Muscle layer of colon (tissue), 2 donors: ENCODE results near the gene SOCS6.

Experiments
- H3K27ac ChIP-seq: one replicate; pipeline ENCODE4 v1.7.0; 2013; ENCODE audit warnings: low read depth, mild to moderate bottlenecking, low read length, moderate library complexity
- H3K27me3 ChIP-seq, 2 donors: one replicate each; pipeline ENCODE4 v1.7.0; 2013; ENCODE audit warnings: low read length in 2 of 2, mild to moderate bottlenecking in 2 of 2; ENCODE audit not compliant: insufficient read depth in 2 of 2, control insufficient read depth in 1 of 2
- H3K36me3 ChIP-seq: one replicate; pipeline ENCODE4 v1.7.0; 2013; ENCODE audit warnings: mild to moderate bottlenecking, low read length; ENCODE audit not compliant: insufficient read depth
- H3K4me1 ChIP-seq: one replicate; pipeline ENCODE4 v1.7.0; 2013; ENCODE audit warnings: mild to moderate bottlenecking, low read length; ENCODE audit not compliant: insufficient read depth
- H3K4me3 ChIP-seq, 2 donors: one replicate each; pipeline ENCODE4 v1.7.0; 2013; ENCODE audit warnings: low read length in 2 of 2, low read depth in 1 of 2, mild to moderate bottlenecking in 1 of 2, moderate library complexity in 1 of 2
- H3K9ac ChIP-seq: one replicate; pipeline ENCODE4 v1.7.0; 2013; ENCODE audit warnings: low read length
- H3K9me3 ChIP-seq: one replicate; pipeline ENCODE4 v1.7.0; 2013; ENCODE audit warnings: mild to moderate bottlenecking, low read length
- donor health status: abdominal sarcoma.
- donor health status: Adenocarcinoma of cecum.

SOCS6 gene

GRCh38 chr18:70290482-70291294, 1.8 kb downstream of the SOCS6 start:
- Histone ChIP-seq H3K36me3 (no peaks in the 10 kb centered on the region), H3K4me3 (peak overlapping the region in 1 of 2 donors; percentile 91), H3K9ac (peak overlapping the region; percentile 55), H3K27ac (no peak overlapping the region), H3K9me3 (no peaks in the 10 kb centered on the region), H3K4me1 (peaks cover 52% of the 10 kb centered on the region), H3K27me3 (no peaks in the 10 kb centered on the region)

GRCh38 chr18:70291295-70291574, 2.4 kb downstream of the SOCS6 start:
- Histone ChIP-seq H3K36me3 (no peaks in the 10 kb centered on the region), H3K4me3 (peak overlapping the region in 1 of 2 donors; percentile 91), H3K9me3 (no peaks in the 10 kb centered on the region), H3K27me3 (no peaks in the 10 kb centered on the region), H3K4me1 (peaks cover 57% of the 10 kb centered on the region), H3K9ac (no peak overlapping the region), H3K27ac (no peak overlapping the region)

- peaks cover 65% of the 10 kb centered on the region for H3K4me1 ChIP-seq
- H3K4me3 ChIP-seq, result no peak overlapping the region
These were observed 3.8 kb downstream of the SOCS6 start for GRCh38 chr18:70292628-70293027.

DNA sequence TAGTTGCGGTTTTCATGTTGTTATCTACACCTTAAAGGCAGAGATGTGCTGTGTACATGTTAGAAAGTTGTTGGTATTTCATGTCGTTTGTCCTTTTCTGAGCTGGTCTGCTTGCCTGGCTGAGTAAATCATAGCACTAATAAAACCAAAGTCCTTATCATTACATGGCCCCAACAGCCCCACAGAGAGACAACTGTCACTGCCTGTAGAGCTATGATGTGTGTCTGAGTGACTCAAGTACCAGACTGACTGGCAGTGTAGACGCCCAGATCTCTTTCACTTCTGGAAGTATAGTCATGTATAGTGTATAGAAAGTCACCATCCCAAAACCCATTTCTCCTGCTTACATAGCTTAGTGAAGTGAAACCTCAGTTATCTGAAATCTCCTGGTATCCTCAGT, 4.3 kb downstream of the SOCS6 start:
- Histone ChIP-seq H3K9ac (no peak overlapping the region), H3K4me3 (no peak overlapping the region)

More at GRCh38 chr18:70292628-70293027, 3.8 kb downstream of the SOCS6 start:
- Histone ChIP-seq H3K27ac (no peak overlapping the region), H3K9me3 (no peaks in the 10 kb centered on the region), H3K36me3 (no peaks in the 10 kb centered on the region), H3K9ac (no peak overlapping the region), H3K27me3 (no peaks in the 10 kb centered on the region)

DNA sequence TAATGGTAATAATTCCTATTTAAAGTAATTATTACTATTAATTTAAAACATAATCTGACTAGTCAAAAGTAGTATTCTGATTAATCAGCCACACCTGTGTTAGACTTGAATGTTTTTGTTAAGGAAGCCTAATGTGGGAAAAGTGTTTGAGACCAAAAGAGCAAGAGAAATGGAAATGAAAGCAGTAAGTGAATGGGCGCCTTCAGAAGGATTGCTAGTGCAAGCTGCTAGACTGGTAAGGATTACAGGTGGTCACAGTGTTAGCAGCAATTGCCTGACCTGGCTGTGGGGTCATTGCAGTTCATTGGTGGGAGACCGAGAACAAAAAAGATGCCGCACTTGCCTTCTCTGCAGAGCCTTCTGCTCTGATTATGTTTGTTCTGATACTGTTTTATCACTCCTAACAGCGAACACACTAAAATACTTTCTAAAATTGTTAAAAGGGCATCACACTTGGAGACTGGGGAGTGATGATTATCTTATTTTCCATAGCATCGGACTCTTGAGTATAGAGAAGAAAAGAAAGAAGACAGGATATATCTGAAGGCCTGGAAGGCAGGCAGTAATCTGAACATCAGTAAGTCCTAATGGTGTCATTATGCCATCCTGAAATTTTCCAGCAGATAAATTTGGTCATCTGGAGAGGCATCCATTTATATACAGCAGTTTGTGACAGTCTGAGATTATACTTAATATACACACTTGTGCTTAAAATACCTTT, 5.8 kb downstream of the SOCS6 start:
- Histone ChIP-seq H3K9ac (no peak overlapping the region), H3K9me3 (no peaks in the 10 kb centered on the region), H3K27ac (no peak overlapping the region), H3K4me3 (no peak overlapping the region), H3K27me3 (no peaks in the 10 kb centered on the region), H3K36me3 (no peaks in the 10 kb centered on the region), H3K4me1 (peaks cover 62% of the 10 kb centered on the region)

More for the DNA sequence above, 4.3 kb downstream of the SOCS6 start:
- Histone ChIP-seq H3K9me3 (no peaks in the 10 kb centered on the region), H3K27me3 (no peaks in the 10 kb centered on the region), H3K36me3 (no peaks in the 10 kb centered on the region), H3K27ac (no peak overlapping the region), H3K4me1 (peaks cover 62% of the 10 kb centered on the region)

DNA sequence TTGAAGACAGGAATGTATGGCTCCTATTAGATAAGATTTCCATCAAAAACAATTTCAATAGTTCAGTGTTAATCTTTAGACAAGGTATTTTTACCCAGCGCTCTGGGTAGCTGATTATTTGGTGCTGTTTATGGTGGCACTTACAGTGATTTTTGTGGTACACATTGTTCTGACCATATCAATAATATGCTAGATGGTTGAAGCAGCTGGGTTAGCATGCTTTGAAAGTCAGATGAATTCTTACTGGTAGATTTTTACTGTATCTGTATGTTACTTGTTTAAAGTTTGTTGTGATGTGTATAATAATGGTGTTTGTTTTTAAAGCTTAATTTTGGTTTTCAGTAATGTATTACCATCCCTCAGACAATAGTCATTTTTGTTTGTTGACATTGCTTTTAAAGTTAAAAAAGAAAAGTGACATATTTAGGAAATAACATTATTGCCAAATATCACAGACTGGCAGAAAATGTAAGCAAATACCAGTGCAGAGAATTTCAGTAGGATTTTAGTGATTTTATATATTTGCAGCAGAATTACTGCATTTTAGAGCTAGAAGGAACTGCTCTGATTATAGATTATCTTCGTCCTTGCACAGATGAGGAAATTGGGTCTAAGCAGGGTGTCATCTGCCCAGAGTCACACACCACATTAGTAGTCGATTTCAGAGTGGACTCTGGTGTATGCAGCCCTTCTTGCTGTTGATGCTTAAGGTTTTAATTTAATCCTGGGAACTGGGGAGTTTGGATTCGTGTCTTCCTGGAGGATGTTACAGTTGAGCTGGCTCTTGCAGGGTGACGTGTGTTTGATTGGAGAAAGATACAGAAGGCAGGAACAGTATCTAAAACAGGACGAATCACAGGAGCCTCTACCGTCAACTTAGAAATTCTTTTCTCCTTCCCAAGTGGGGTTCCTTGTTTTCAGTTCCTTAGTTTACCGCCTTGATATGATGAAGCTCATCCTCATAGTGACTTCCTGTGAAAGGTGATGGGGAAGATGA, 6.6 kb downstream of the SOCS6 start:
- H3K27me3 ChIP-seq, result no peaks in the 10 kb centered on the region
- peak overlapping the region in 1 of 2 donors; percentile 8 for H3K4me3 ChIP-seq
- peaks cover 56% of the 10 kb centered on the region for H3K4me1 ChIP-seq
- H3K36me3 ChIP-seq, result no peaks in the 10 kb centered on the region
- H3K9ac ChIP-seq, result no peak overlapping the region
- H3K27ac ChIP-seq, result no peak overlapping the region
- no peaks in the 10 kb centered on the region for H3K9me3 ChIP-seq

- Histone ChIP-seq H3K27ac (no peak overlapping the region), H3K9me3 (no peaks in the 10 kb centered on the region), H3K36me3 (no peaks in the 10 kb centered on the region), H3K9ac (no peak overlapping the region), H3K27me3 (no peaks in the 10 kb centered on the region), H3K4me1 (peaks cover 48% of the 10 kb centered on the region), H3K4me3 (peak overlapping the region in 1 of 2 donors; percentile 8)
These were observed 7.4 kb downstream of the SOCS6 start for GRCh38 chr18:70296289-70296688.

DNA sequence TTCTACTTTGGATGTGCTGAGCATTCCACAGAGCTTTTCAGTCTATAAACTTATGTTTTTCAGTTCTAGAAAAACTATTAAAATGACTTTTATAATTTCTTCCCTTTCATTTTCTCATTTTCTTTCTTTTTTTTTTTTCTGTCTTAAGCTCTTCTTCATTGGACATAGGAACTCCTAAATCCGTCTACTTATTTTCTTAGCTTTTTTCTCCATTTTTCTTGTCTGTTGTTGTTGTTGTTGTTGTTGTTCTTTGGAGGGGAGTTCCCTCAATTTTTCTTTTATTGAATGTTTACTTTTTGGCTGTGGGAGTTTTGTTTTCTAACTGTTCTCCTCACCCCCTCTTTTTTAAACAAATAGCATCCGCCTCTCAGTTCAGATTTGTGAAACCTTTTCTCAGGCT, 7.9 kb downstream of the SOCS6 start:
- no peaks in the 10 kb centered on the region for H3K36me3 ChIP-seq
- H3K9ac ChIP-seq, result no peak overlapping the region
- no peaks in the 10 kb centered on the region for H3K27me3 ChIP-seq
- H3K4me3 ChIP-seq, result no peak overlapping the region
- H3K27ac ChIP-seq, result no peak overlapping the region
- H3K4me1 ChIP-seq, result peaks cover 46% of the 10 kb centered on the region
- H3K9me3 ChIP-seq, result no peaks in the 10 kb centered on the region

- no peak overlapping the region for H3K9ac ChIP-seq
- H3K4me1 ChIP-seq, result peaks cover 36% of the 10 kb centered on the region
These were observed 10.5 kb downstream of the SOCS6 start for GRCh38 chr18:70299393-70299792.

GRCh38 chr18:70301667-70302066, 12.8 kb downstream of the SOCS6 start:
- Histone ChIP-seq H3K27ac (no peak overlapping the region), H3K4me3 (no peak overlapping the region), H3K9me3 (no peaks in the 10 kb centered on the region), H3K27me3 (no peaks in the 10 kb centered on the region), H3K36me3 (no peaks in the 10 kb centered on the region), H3K9ac (no peak overlapping the region), H3K4me1 (peaks cover 16% of the 10 kb centered on the region)

More at GRCh38 chr18:70299393-70299792, 10.5 kb downstream of the SOCS6 start:
- Histone ChIP-seq H3K4me3 (no peak overlapping the region), H3K36me3 (no peaks in the 10 kb centered on the region), H3K27ac (no peak overlapping the region), H3K9me3 (no peaks in the 10 kb centered on the region), H3K27me3 (no peaks in the 10 kb centered on the region)
